ENCODE results near the gene TRIM29.

Gene TRIM29

DNA sequence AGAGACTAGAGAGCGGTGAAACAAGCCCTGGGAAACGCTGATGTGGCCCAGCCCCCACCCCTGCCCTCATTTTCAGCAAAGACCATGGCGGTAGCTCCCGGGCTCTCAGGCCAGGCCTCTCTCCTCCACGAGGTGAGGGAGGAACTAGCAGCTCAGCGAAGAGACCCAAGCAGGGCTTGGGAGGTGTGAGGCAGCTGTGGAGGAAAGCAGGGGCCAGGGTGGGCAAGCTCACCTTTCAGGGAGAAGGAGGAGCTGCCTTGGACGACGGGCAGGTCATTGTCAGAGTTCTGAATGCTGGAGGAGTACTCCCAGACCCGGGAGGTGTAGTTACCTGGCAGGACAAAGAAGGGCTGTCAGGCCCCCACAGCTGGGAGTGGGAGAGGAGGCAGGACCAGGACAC is 19.9 kb downstream of the TRIM29 start:
- TF ChIP-seq EZH2phosphoT487 (IDR thresholded peaks at IDR 0.05; ENCODE audit: borderline replicate concordance, low read length) (no peak), CTCF (IDR thresholded peaks at IDR 0.05; ENCODE audit: low read depth, low read length, poor library complexity, severe bottlenecking) (no peak)
- no peaks in the 10 kb centered on the region for H3K4me1 ChIP-seq (ENCODE audit: control insufficient read depth, low read length)

GRCh38 chr11:120116966-120117365 is 20.9 kb downstream of the TRIM29 start:
- Histone ChIP-seq H3K79me2 (ENCODE audit: control insufficient read depth, low read length) (no peaks in the 10 kb centered on the region), H3K27ac (ENCODE audit: low read depth, low read length) (no peak overlapping the region)

More for the DNA sequence above, 19.9 kb downstream of the TRIM29 start:
- H3F3A ChIP-seq (ENCODE audit: control insufficient read depth, insufficient read depth): no peaks in the 10 kb centered on the region
- H3K4me3 ChIP-seq (ENCODE audit: low read length): no peak overlapping the region
- no peak overlapping the region for H3K27ac ChIP-seq (ENCODE audit: low read depth, low read length)
- H3K79me2 ChIP-seq (ENCODE audit: control insufficient read depth, low read length): no peaks in the 10 kb centered on the region
- H3K9me3 ChIP-seq (ENCODE audit: control insufficient read depth, insufficient read depth, low read length): no peaks in the 10 kb centered on the region
- no peaks in the 10 kb centered on the region for H4K20me1 ChIP-seq (ENCODE audit: control insufficient read depth, insufficient read depth, low read depth, low read length)
- no peaks in the 10 kb centered on the region for H3K9me2 ChIP-seq (replicated peaks; ENCODE audit: control insufficient read depth, low read length)
- no peak overlapping the region for H3K4me2 ChIP-seq (ENCODE audit: low read length)
- H3K36me3 ChIP-seq (ENCODE audit: control insufficient read depth, low read length): no peaks in the 10 kb centered on the region
- peaks cover 7% of the 10 kb centered on the region; the same call in 1 of the 2 replicates for H3K27me3 ChIP-seq (ENCODE audit: control insufficient read depth, low read length)

GRCh38 chr11:120115272-120116000 is 22.5 kb downstream of the TRIM29 start:
- H3K9me2 ChIP-seq (replicated peaks; ENCODE audit: control insufficient read depth, low read length): no peaks in the 10 kb centered on the region

More at GRCh38 chr11:120116966-120117365, 20.9 kb downstream of the TRIM29 start:
- Histone ChIP-seq H3K4me2 (ENCODE audit: low read length) (no peak overlapping the region), H3F3A (ENCODE audit: control insufficient read depth, insufficient read depth) (no peaks in the 10 kb centered on the region), H3K36me3 (ENCODE audit: control insufficient read depth, low read length) (no peaks in the 10 kb centered on the region), H3K9me3 (ENCODE audit: control insufficient read depth, insufficient read depth, low read length) (no peaks in the 10 kb centered on the region), H3K4me3 (ENCODE audit: low read length) (no peak overlapping the region), H3K9me2 (replicated peaks; ENCODE audit: control insufficient read depth, low read length) (no peaks in the 10 kb centered on the region), H4K20me1 (ENCODE audit: control insufficient read depth, insufficient read depth, low read depth, low read length) (no peaks in the 10 kb centered on the region), H3K27me3 (ENCODE audit: control insufficient read depth, low read length) (peaks cover 14% of the 10 kb centered on the region; the same call in 1 of the 2 replicates), H3K4me1 (ENCODE audit: control insufficient read depth, low read length) (no peaks in the 10 kb centered on the region)
- TF ChIP-seq CTCF (IDR thresholded peaks at IDR 0.05; ENCODE audit: low read depth, low read length, poor library complexity, severe bottlenecking) (no peak), EZH2phosphoT487 (IDR thresholded peaks at IDR 0.05; ENCODE audit: borderline replicate concordance, low read length) (no peak)

More at GRCh38 chr11:120115272-120116000, 22.5 kb downstream of the TRIM29 start:
- Histone ChIP-seq H3K27ac (ENCODE audit: low read depth, low read length) (no peak overlapping the region), H3K4me3 (ENCODE audit: low read length) (no peak overlapping the region), H3K36me3 (ENCODE audit: control insufficient read depth, low read length) (no peaks in the 10 kb centered on the region), H3K27me3 (ENCODE audit: control insufficient read depth, low read length) (peaks cover 17% of the 10 kb centered on the region; the same call in 1 of the 2 replicates), H3K79me2 (ENCODE audit: control insufficient read depth, low read length) (no peaks in the 10 kb centered on the region), H3K9me3 (ENCODE audit: control insufficient read depth, insufficient read depth, low read length) (no peaks in the 10 kb centered on the region), H3F3A (ENCODE audit: control insufficient read depth, insufficient read depth) (no peaks in the 10 kb centered on the region), H3K4me1 (ENCODE audit: control insufficient read depth, low read length) (no peaks in the 10 kb centered on the region), H3K4me2 (ENCODE audit: low read length) (no peak overlapping the region), H4K20me1 (ENCODE audit: control insufficient read depth, insufficient read depth, low read depth, low read length) (no peaks in the 10 kb centered on the region)
- no peak for TF ChIP-seq CTCF (IDR thresholded peaks at IDR 0.05; ENCODE audit: low read depth, low read length, poor library complexity, severe bottlenecking)
- no peak for TF ChIP-seq EZH2phosphoT487 (IDR thresholded peaks at IDR 0.05; ENCODE audit: borderline replicate concordance, low read length)

Data from DOHH2 (cell line).